B cell (primary cell): ENCODE data around the gene NAV1. TPM values are rescaled to one million over a fixed set of nuclear protein-coding genes. Genes with fewer than 3 reads are reported as not detected.

Experiments used
- ATAC-seq: fragments of 200-7000 bp; cut with Tn5 transposase; one replicate; pipeline ENCODE4 v1.10.0; 2021; ENCODE audit warnings: low read depth, mild to moderate bottlenecking, moderate number of reproducible peaks, moderate library complexity
- CTCF ChIA-PET: fragments of 350-600 bp; sonication (Branson Sonifier 250); formaldehyde crosslinking; loops from one replicate; lab custom pipeline; 2021; ENCODE audit warnings: antibody characterized with exemption, inconsistent platforms; lab: Charles Lee
- POLR2A ChIA-PET: fragments of 350-600 bp; sonication (Branson Sonifier 250); formaldehyde crosslinking; loops from one replicate; lab custom pipeline; 2021; ENCODE audit warnings: antibody characterized with exemption; lab: Charles Lee
- DNase-seq: peaks from one replicate; pipeline ENCODE4 v3.0.0; 2013
- H2AFZ ChIP-seq: 2 replicates; pipeline ENCODE4 v1.6.1; 2012; ENCODE audit warnings: mild to moderate bottlenecking, low read depth, low read length; ENCODE audit not compliant: insufficient read depth, poor library complexity, severe bottlenecking
- H3K27ac ChIP-seq, 2 donors: 1 replicate in 1 of 2; 2 replicates in 1 of 2; pipeline ENCODE4 v1.5.1; 2012 to 2013; ENCODE audit warnings: low read length in 2 of 2, mild to moderate bottlenecking in 2 of 2, moderate library complexity in 1 of 2
- H3K27me3 ChIP-seq, 4 experiments: fragments of 200-600 bp in 1 of 4; sonication (generic) in 1 of 4; replicated peaks in 1 of 4; 1 replicate in 2 of 4; 2 replicates in 2 of 4; pipeline versions ENCODE4 v1.6.1 to v1.7.0; 2013 to 2016; ENCODE audit warnings: low read length in 3 of 4, mild to moderate bottlenecking in 2 of 4, mixed read lengths in 1 of 4, moderate library complexity in 1 of 4; ENCODE audit not compliant: insufficient read depth in 4 of 4, control insufficient read depth in 3 of 4; ENCODE audit errors: control extremely low read depth in 1 of 4
- H3K36me3 ChIP-seq, 2 experiments: replicated peaks in 1 of 2; 1 replicate in 1 of 2; 2 replicates in 1 of 2; pipeline versions ENCODE4 v1.6.1 to v1.7.1; 2013; ENCODE audit warnings: low read length in 1 of 2; ENCODE audit not compliant: insufficient read depth in 2 of 2, control insufficient read depth in 1 of 2; ENCODE audit errors: control extremely low read depth in 1 of 2, extremely low read depth in 1 of 2
- H3K4me1 ChIP-seq, 2 donors: fragments of 200-600 bp in 1 of 2; sonication (generic) in 1 of 2; 1 replicate in 1 of 2; 2 replicates in 1 of 2; pipeline versions ENCODE4 v1.5.1 to v1.6.1; 2013 to 2017; ENCODE audit warnings: low read length in 2 of 2; ENCODE audit not compliant: control insufficient read depth in 2 of 2, insufficient read depth in 2 of 2
- H3K4me2 ChIP-seq: replicated peaks from 2 replicates; pipeline ENCODE3; 2012; ENCODE audit warnings: mild to moderate bottlenecking, low read depth, low read length; ENCODE audit not compliant: poor library complexity, severe bottlenecking
- H3K4me3 ChIP-seq, 5 experiments: fragments of 200-600 bp in 1 of 5; sonication (generic) in 1 of 5; 1 replicate in 3 of 5; 2 replicates in 2 of 5; pipeline versions ENCODE4 v1.5.1 to v1.7.0; 2011 to 2016; ENCODE audit warnings: low read length in 4 of 5, mild to moderate bottlenecking in 4 of 5, low read depth in 2 of 5, control low read depth in 1 of 5, moderate library complexity in 1 of 5; ENCODE audit not compliant: insufficient read depth in 1 of 5; ENCODE audit errors: control extremely low read depth in 1 of 5, extremely low read depth in 1 of 5
- H3K79me2 ChIP-seq: fragments of 200-600 bp; sonication (generic); one replicate; pipeline ENCODE4 v1.6.0; 2016; ENCODE audit warnings: low read length; ENCODE audit not compliant: control insufficient read depth, insufficient read depth
- H3K9ac ChIP-seq: fragments of 200-600 bp; sonication (generic); 2 replicates; pipeline ENCODE4 v1.6.1; 2017; ENCODE audit warnings: mild to moderate bottlenecking, low read length, moderate library complexity
- H3K9me3 ChIP-seq, 3 donors: one replicate each; pipeline versions ENCODE4 v1.6.1 to v1.7.1; 2013; ENCODE audit warnings: low read length in 2 of 3; ENCODE audit not compliant: control insufficient read depth in 2 of 3, insufficient read depth in 1 of 3; ENCODE audit errors: control extremely low read depth in 1 of 3
- H4K20me1 ChIP-seq: 2 replicates; pipeline ENCODE4 v1.6.0; 2012; ENCODE audit warnings: mild to moderate bottlenecking, low read length; ENCODE audit not compliant: insufficient read depth, control insufficient read depth, poor library complexity, severe bottlenecking
- H3K27ac Mint-ChIP-seq: one replicate; pipeline ENCODE4 v1.8.0; 2021; ENCODE audit warnings: mixed read lengths
- H3K27me3 Mint-ChIP-seq: one replicate; pipeline ENCODE4 v1.8.0; 2021; ENCODE audit warnings: mixed read lengths
- H3K4me1 Mint-ChIP-seq: one replicate; pipeline ENCODE4 v1.8.0; 2021; ENCODE audit warnings: mixed read lengths
- H3K4me3 Mint-ChIP-seq: one replicate; pipeline ENCODE4 v1.8.0; 2021; ENCODE audit warnings: mixed read lengths
- H3K9me3 Mint-ChIP-seq: one replicate; pipeline ENCODE4 v1.8.0; 2022; ENCODE audit warnings: mixed read lengths; ENCODE audit not compliant: insufficient read depth
- EZH2 ChIP-seq: IDR thresholded peaks from 2 replicates; pipeline ENCODE4 v1.6.1; 2012; ENCODE audit warnings: borderline replicate concordance, low read depth, mild to moderate bottlenecking, moderate library complexity, low read length; ENCODE audit not compliant: insufficient read depth, poor library complexity, severe bottlenecking
- WGBS: methylation state at CpG from one replicate; pipeline ENCODE4 v1.1.5; 2013; ENCODE audit warnings: missing lambda C conversion rate; ENCODE audit not compliant: insufficient coverage; 5-methylcytosine and 5-hydroxymethylcytosine counted together
- intact Hi-C: fragments of 100-400 bp; cut with micrococcal nuclease; formaldehyde crosslinking; loops from one replicate; pipeline ENCODE4 v1.10.0; 2022
- polyA plus RNA-seq: library from polyadenylated mRNA; depleted of rRNA; stranded (reverse); fragments of >200 nt; gene quantifications from 2 replicates; pipeline ENCODE4 v1.2.3, GENCODE V29; 2012
- total RNA-seq, 2 donors: library from RNA; stranded (reverse); fragments of 120-200 nt in 1 of 2; gene quantifications; 1 replicate in 1 of 2; 2 replicates in 1 of 2; pipeline versions ENCODE4 v1.2.3 to v1.2.4, GENCODE V29; 2013 to 2022
- TF ChIP-seq, protein P1 (sequence below): fragments of 200-600 bp; IDR thresholded peaks from one replicate; pipeline ENCODE4 v1.8.0; 2022; ENCODE audit warnings: antibody characterized with exemption, mild to moderate bottlenecking

The NAV1 gene
- total and polyA plus RNA-seq, 2 donors (not counting 1 experiment from before 2014, with no cell fraction given), result 1.5 to 4.3 TPM

DNA sequence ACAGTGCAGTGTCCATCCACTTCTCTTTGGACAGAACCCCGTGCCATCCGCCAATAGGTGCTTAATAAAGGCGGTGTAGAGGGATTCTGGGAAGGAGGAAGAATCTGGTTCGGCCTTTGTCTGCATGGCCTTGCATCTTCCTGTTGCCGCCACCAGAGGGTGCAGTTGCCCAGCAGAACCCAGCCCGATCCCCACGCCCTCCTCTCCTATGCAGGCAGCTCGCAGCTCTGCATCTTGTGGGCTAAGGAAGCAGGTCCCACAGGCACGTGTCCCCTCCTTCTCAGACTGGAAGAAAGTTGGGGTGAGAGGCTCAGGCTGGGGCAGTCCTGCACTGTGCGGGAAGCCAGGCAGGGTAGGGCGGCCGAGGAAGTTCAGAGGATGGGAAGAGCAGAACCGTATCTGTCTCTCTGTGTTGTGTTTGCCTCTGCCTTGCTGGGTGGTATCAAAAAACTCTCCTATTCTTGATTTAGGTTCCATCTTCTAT lies 20.8 kb downstream of the NAV1 start:
- no peaks in the 10 kb centered on the region for H3K36me3 ChIP-seq
- H3K4me1 ChIP-seq, result peaks cover 0 to 4% of the 10 kb centered on the region in 2 donors
- WGBS, result 6% methylated on average over 10 of the region's 13 CpGs
- no peak overlapping the region for H3K9ac ChIP-seq
- peaks cover 0 to 3% (median 0%) of the 10 kb centered on the region in 3 donors for H3K9me3 ChIP-seq
- H3K4me3 ChIP-seq, result no peak overlapping the region
- H3K27ac ChIP-seq, result no peak overlapping the region
- Mint-ChIP-seq H3K27ac (no peak overlapping the region), H3K27me3 (peaks cover 7% of the 10 kb centered on the region), H3K4me3 (no peak overlapping the region), H3K9me3 (no peaks in the 10 kb centered on the region), H3K4me1 (peaks cover 2% of the 10 kb centered on the region)
- ChIA-PET POLR2A (no interaction called here), CTCF (interaction anchor here (0.6 to 5.7 kb wide), 13 partner anchors 11 to 575 kb away, joined by 3 to 106 read pairs (median 4); no protein-coding TSS in a partner anchor)
- peak; percentile 73 for DNase-seq
- H4K20me1 ChIP-seq, result no peaks in the 10 kb centered on the region
- ATAC-seq, result peak; percentile 89
- no peak for TF ChIP-seq EZH2
- TF ChIP-seq, protein P1, sequence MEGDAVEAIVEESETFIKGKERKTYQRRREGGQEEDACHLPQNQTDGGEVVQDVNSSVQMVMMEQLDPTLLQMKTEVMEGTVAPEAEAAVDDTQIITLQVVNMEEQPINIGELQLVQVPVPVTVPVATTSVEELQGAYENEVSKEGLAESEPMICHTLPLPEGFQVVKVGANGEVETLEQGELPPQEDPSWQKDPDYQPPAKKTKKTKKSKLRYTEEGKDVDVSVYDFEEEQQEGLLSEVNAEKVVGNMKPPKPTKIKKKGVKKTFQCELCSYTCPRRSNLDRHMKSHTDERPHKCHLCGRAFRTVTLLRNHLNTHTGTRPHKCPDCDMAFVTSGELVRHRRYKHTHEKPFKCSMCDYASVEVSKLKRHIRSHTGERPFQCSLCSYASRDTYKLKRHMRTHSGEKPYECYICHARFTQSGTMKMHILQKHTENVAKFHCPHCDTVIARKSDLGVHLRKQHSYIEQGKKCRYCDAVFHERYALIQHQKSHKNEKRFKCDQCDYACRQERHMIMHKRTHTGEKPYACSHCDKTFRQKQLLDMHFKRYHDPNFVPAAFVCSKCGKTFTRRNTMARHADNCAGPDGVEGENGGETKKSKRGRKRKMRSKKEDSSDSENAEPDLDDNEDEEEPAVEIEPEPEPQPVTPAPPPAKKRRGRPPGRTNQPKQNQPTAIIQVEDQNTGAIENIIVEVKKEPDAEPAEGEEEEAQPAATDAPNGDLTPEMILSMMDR, result peak; percentile 95
- no peaks in the 10 kb centered on the region for H3K79me2 ChIP-seq
- intact Hi-C loops, result no loop called here
- no peaks in the 10 kb centered on the region for H3K27me3 ChIP-seq
- H3K4me2 ChIP-seq, result peak overlapping the region; percentile 39
- H2AFZ ChIP-seq, result peak overlapping the region; percentile 70

DNA sequence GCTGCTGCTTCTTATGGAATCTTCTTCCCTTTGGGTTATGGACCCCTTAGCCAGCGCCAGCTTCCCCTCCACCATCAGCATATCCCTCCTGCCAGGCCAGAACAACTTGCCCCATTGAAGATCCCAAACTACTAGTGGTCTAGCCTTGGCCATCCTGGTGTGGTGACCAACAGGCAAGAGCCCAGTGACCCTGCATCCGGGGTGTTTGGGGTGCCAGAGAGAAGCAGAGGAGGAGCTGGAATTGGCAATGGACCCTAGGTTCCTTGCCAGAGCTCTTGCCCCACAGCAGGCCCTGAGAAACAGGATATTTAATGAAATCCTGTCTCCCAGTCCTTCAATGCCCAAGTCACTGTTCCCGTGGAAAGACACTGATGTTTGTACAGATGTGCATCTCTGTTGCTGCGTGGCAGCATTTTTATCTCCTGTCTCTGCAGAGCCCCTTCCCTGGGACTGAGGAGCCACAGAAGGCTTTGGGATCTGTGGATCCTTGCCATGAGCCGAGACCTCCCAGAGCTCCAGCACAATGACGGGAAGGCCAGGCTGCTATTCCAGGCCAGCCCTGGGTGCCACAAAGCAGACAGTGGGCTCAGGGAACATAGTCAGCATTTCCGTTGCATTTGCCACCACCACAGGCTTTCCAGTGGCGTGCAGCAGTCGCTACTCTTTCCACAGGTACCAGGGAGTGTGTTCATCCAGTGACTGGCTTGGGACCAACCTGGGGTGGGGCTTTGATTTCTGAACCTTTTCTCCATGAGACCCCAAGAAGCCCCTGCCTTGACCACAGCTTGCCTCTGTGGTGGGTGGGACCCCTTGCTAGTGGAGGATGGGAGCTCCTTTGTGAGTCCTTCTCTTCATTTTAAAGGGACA lies 21.6 kb downstream of the NAV1 start:
- Histone ChIP-seq H3K4me3 (no peak overlapping the region), H3K27me3 (no peaks in the 10 kb centered on the region), H3K9me3 (peaks cover 0 to under 1% (median 0%) of the 10 kb centered on the region in 3 donors), H3K79me2 (no peaks in the 10 kb centered on the region), H4K20me1 (no peaks in the 10 kb centered on the region), H3K27ac (no peak overlapping the region), H3K36me3 (no peaks in the 10 kb centered on the region), H3K4me1 (peaks cover 0 to 4% of the 10 kb centered on the region in 2 donors), H3K9ac (no peak overlapping the region), H2AFZ (no peak overlapping the region), H3K4me2 (no peak overlapping the region)
- intact Hi-C loops, result no loop called here
- DNase-seq, result no peak
- CTCF ChIA-PET, result interaction anchor here (0.6 to 5.7 kb wide), 13 partner anchors 9 to 412 kb away, joined by 3 to 106 read pairs (median 4); no protein-coding TSS in a partner anchor
- TF ChIP-seq, protein P1, result no peak
- no peak for TF ChIP-seq EZH2
- H3K9me3 Mint-ChIP-seq, result no peaks in the 10 kb centered on the region
- no peaks in the 10 kb centered on the region for H3K27me3 Mint-ChIP-seq
- H3K27ac Mint-ChIP-seq, result no peak overlapping the region
- H3K4me1 Mint-ChIP-seq, result peaks cover 2% of the 10 kb centered on the region
- POLR2A ChIA-PET, result no interaction called here
- no peak overlapping the region for H3K4me3 Mint-ChIP-seq
- WGBS, result 89% methylated on average over 9 of the region's 9 CpGs
- no peak for ATAC-seq
